HCT116 (cell line): Measurements from ENCODE around the gene CYP2A13. TPM values are rescaled to one million over a fixed set of nuclear protein-coding genes. Genes with fewer than 3 reads are reported as not detected.

ENCODE experiments used
- ATAC-seq: fragments of 200-7000 bp; cut with Tn5 transposase; 2 replicates; pipeline ENCODE4 v1.9.1; 2020; ENCODE audit warnings: mild to moderate bottlenecking, moderate library complexity
- BruUV-seq: library from RNA; stranded (reverse); fragments of 400-500 nt; replicated peaks from 2 replicates; lab custom pipeline; 2021; lab: Mats Ljungman, UMichigan
- CTCF ChIA-PET: fragments of 300-600 bp; sonication (Branson Sonifier 250); formaldehyde crosslinking; loops from one replicate; lab custom pipeline; 2021; ENCODE audit warnings: antibody characterized with exemption; lab: Charles Lee
- POLR2A ChIA-PET: fragments of 300-600, 350-600 bp; sonication (Branson Sonifier 250); formaldehyde crosslinking; loops from one replicate; lab custom pipeline; 2021; ENCODE audit warnings: antibody characterized with exemption; lab: Charles Lee
- RAD21 ChIA-PET, 2 experiments: fragments of 300-600 bp; sonication (Branson Sonifier 250); formaldehyde crosslinking; loops; one replicate each; lab custom pipeline; 2023; ENCODE audit warnings: low total read pairs in 2 of 2; ENCODE audit not compliant: uncharacterized antibody in 2 of 2, unreplicated experiment in 2 of 2, low non-redundant PET in 1 of 2; lab: Charles Lee
- DNase-seq: peaks from one replicate; pipeline ENCODE4 v3.0.0-alpha.2; 2010; ENCODE audit warnings: low read depth, low spot score
- H2AFZ ChIP-seq: fragments of 200-600 bp; shearing (Covaris generic), sonication (generic); 2 replicates; pipeline ENCODE4 v1.6.1; 2017; ENCODE audit warnings: low read depth, mixed run types, mixed read lengths, antibody characterized with exemption, low read length; ENCODE audit not compliant: poor library complexity, severe bottlenecking
- H3K27ac ChIP-seq: 2 replicates; pipeline ENCODE4 v1.5.1; 2012; ENCODE audit warnings: low read depth, low read length
- H3K27me3 ChIP-seq: fragments of 200-600 bp; sonication (generic); 2 replicates; pipeline ENCODE4 v1.6.1; 2016; ENCODE audit warnings: mixed run types, low read length, mixed read lengths; ENCODE audit not compliant: insufficient read depth
- H3K36me3 ChIP-seq, 2 experiments: fragments of 200-500 bp in 1 of 2; fragments of 200-600 bp in 1 of 2; sonication (Bioruptor generic) in 1 of 2; sonication (generic) in 1 of 2; 2 replicates each; pipeline versions ENCODE4 v1.5.1 to v1.6.1; 2014 to 2016; ENCODE audit warnings: low read length in 2 of 2, inconsistent platforms in 1 of 2, mixed read lengths in 1 of 2, mixed run types in 1 of 2; ENCODE audit not compliant: insufficient read depth in 2 of 2, control insufficient read depth in 1 of 2
- H3K4me1 ChIP-seq, 2 experiments: fragments of 200-600 bp in 1 of 2; sonication (generic) in 1 of 2; 2 replicates each; pipeline versions ENCODE4 v1.5.1 to v1.6.1; 2012 to 2017; ENCODE audit warnings: low read length in 2 of 2, inconsistent platforms in 1 of 2, mild to moderate bottlenecking in 1 of 2, mixed read lengths in 1 of 2, mixed run types in 1 of 2, moderate library complexity in 1 of 2; ENCODE audit not compliant: insufficient read depth in 2 of 2, control insufficient read depth in 1 of 2
- H3K4me2 ChIP-seq: fragments of 200-600 bp; sonication (generic); 2 replicates; pipeline ENCODE4 v1.6.1; 2017; ENCODE audit warnings: mixed run types, low read length, mixed read lengths
- H3K4me3 ChIP-seq, 2 experiments: fragments of 200-600 bp in 1 of 2; sonication (generic) in 1 of 2; replicated peaks in 1 of 2; 2 replicates each; pipeline ENCODE4 v1.5.1; 2011 to 2016; ENCODE audit warnings: low read length in 2 of 2, control low read depth in 1 of 2, low read depth in 1 of 2, mild to moderate bottlenecking in 1 of 2, mixed read lengths in 1 of 2, mixed run types in 1 of 2
- H3K79me2 ChIP-seq: fragments of 200-600 bp; sonication (generic); 2 replicates; pipeline ENCODE4 v1.6.1; 2017; ENCODE audit warnings: mild to moderate bottlenecking, mixed run types, low read length, moderate library complexity, mixed read lengths; ENCODE audit not compliant: insufficient read depth
- H3K9ac ChIP-seq: fragments of 200-600 bp; sonication (generic); 2 replicates; pipeline ENCODE4 v1.6.1; 2016; ENCODE audit warnings: low read length, mixed read lengths
- H3K9me2 ChIP-seq: fragments of 200-600 bp; sonication (generic), shearing (Covaris generic); 2 replicates; pipeline ENCODE4 v1.6.1; 2017; ENCODE audit warnings: mixed run types, mild to moderate bottlenecking, moderate library complexity; ENCODE audit not compliant: insufficient read depth
- H3K9me3 ChIP-seq, 2 experiments: fragments of 200-500 bp in 1 of 2; fragments of 200-600 bp in 1 of 2; sonication (Bioruptor generic) in 1 of 2; sonication (generic) in 1 of 2; 2 replicates each; pipeline ENCODE4 v1.6.1; 2014 to 2017; ENCODE audit warnings: low read length in 2 of 2, mixed read lengths in 2 of 2, inconsistent platforms in 1 of 2, low read depth in 1 of 2, mild to moderate bottlenecking in 1 of 2, mixed run types in 1 of 2, moderate library complexity in 1 of 2; ENCODE audit not compliant: control insufficient read depth in 1 of 2, insufficient read depth in 1 of 2
- H4K20me1 ChIP-seq: fragments of 200-600 bp; sonication (generic), shearing (Covaris generic); 2 replicates; pipeline ENCODE4 v1.6.1; 2017; ENCODE audit warnings: mixed run types, mild to moderate bottlenecking, moderate library complexity; ENCODE audit not compliant: insufficient read depth
- EZH2phosphoT487 ChIP-seq: fragments of 200-600 bp; IDR thresholded peaks from 2 replicates; pipeline ENCODE4 v1.6.1; 2018; ENCODE audit warnings: antibody characterized with exemption, borderline replicate concordance
- FOSL1 ChIP-seq: IDR thresholded peaks from 2 replicates; pipeline ENCODE4 v1.6.1; 2012; ENCODE audit warnings: low read depth
- POLR2AphosphoS5 ChIP-seq: IDR thresholded peaks from 2 replicates; pipeline ENCODE4 v1.6.1; 2011; ENCODE audit warnings: mild to moderate bottlenecking, low read depth, low read length, moderate library complexity
- REST ChIP-seq: IDR thresholded peaks from 2 replicates; pipeline ENCODE4 v1.6.1; 2012; ENCODE audit warnings: low read depth
- SP1 ChIP-seq: IDR thresholded peaks from 2 replicates; pipeline ENCODE4 v1.6.1; 2012; ENCODE audit warnings: low read depth
- ZBTB33 ChIP-seq: IDR thresholded peaks from 2 replicates; pipeline ENCODE4 v1.6.1; 2011; ENCODE audit warnings: mild to moderate bottlenecking, low read length, moderate library complexity; ENCODE audit not compliant: insufficient replicate concordance; ENCODE audit errors: extremely low read depth
- ZFX ChIP-seq: fragments of 450-650 bp; IDR thresholded peaks from 2 replicates; pipeline ENCODE4 v1.6.1; 2017
- ZNF274 ChIP-seq: fragments of 200-500 bp; sonication (Bioruptor generic); IDR thresholded peaks from 2 replicates; pipeline ENCODE4 v1.6.1; 2014; ENCODE audit warnings: mild to moderate bottlenecking, low read depth, low read length, inconsistent platforms
- intact Hi-C: fragments of 100-400 bp; cut with micrococcal nuclease; formaldehyde crosslinking; loops from 2 replicates; pipeline ENCODE4 v1.10.0; 2022
- total RNA-seq: library from RNA; stranded (reverse); gene quantifications from one replicate; pipeline ENCODE4 v1.2.1, GENCODE V29; 2021; ENCODE audit not compliant: unreplicated experiment

CYP2A13 gene
- total RNA-seq, 1 experiment from 2014 or later, result not detected

GRCh38 chr19:41089959-41090358 is 1.7 kb downstream of the CYP2A13 start:
- H3K27ac ChIP-seq, result no peak overlapping the region
- no peaks in the 10 kb centered on the region for H4K20me1 ChIP-seq
- H3K4me2 ChIP-seq, result no peak overlapping the region
- no peak overlapping the region for H3K9ac ChIP-seq
- peaks cover 11% of the 10 kb centered on the region; the same call in 1 of the 2 replicates for H3K27me3 ChIP-seq
- H3K79me2 ChIP-seq, result no peaks in the 10 kb centered on the region
- ATAC-seq (no peak), DNase-seq (no peak)
- TF ChIP-seq EZH2phosphoT487, result no peak
- no peak for TF ChIP-seq FOSL1
- TF ChIP-seq ZFX, result no peak
- TF ChIP-seq ZNF274, result no peak
- TF ChIP-seq POLR2AphosphoS5, result no peak
- no peak for TF ChIP-seq SP1
- no peak for TF ChIP-seq REST
- TF ChIP-seq ZBTB33, result no peak
- POLR2A ChIA-PET, result no interaction called here
- H3K9me2 ChIP-seq, result no peaks in the 10 kb centered on the region
- no TSS peak for BruUV-seq
- intact Hi-C loops, result no loop called here
- no peaks in the 10 kb centered on the region for H3K4me1 ChIP-seq
- no peak overlapping the region for H3K4me3 ChIP-seq
- CTCF ChIA-PET, result no interaction called here
- no peaks in the 10 kb centered on the region for H3K9me3 ChIP-seq
- no peaks in the 10 kb centered on the region for H3K36me3 ChIP-seq
- RAD21 ChIA-PET, result no interaction called here
- no peak overlapping the region for H2AFZ ChIP-seq
